Activated CD4-positive, alpha-beta T cell treated with anti-CD3 and anti-CD28 coated beads, Interleukin-2, amount 10 ng/mL, durations not matched to agents 7 days and 5 days (primary cell): ENCODE measurements around the gene PCNT. TPM values are rescaled to one million over a fixed set of nuclear protein-coding genes. Genes with fewer than 3 reads are reported as not detected.

Experiments used
- CTCF ChIA-PET: fragments of 350-600 bp; sonication (Branson Sonifier 250); formaldehyde crosslinking; loops from one replicate; lab custom pipeline; 2021; ENCODE audit warnings: antibody characterized with exemption; lab: Charles Lee
- POLR2A ChIA-PET: fragments of 350-600 bp; sonication (Branson Sonifier 250); formaldehyde crosslinking; loops from one replicate; lab custom pipeline; 2021; ENCODE audit warnings: antibody characterized with exemption; lab: Charles Lee
- DNase-seq: peaks from one replicate; pipeline ENCODE4 v3.0.0-alpha.2; 2020
- H3K27ac Mint-ChIP-seq: one replicate; pipeline ENCODE4 v1.8.0; 2021; ENCODE audit warnings: mild to moderate bottlenecking, moderate library complexity, mixed read lengths
- H3K27me3 Mint-ChIP-seq: one replicate; pipeline ENCODE4 v1.8.0; 2021; ENCODE audit warnings: mixed read lengths
- H3K36me3 Mint-ChIP-seq: one replicate; pipeline ENCODE4 v1.8.0; 2021; ENCODE audit warnings: low read depth, mixed read lengths
- H3K4me1 Mint-ChIP-seq: one replicate; pipeline ENCODE4 v1.8.0; 2021; ENCODE audit warnings: mixed read lengths
- H3K4me3 Mint-ChIP-seq: one replicate; pipeline ENCODE4 v1.8.0; 2021; ENCODE audit warnings: mild to moderate bottlenecking, moderate library complexity, mixed read lengths
- H3K9me3 Mint-ChIP-seq: one replicate; pipeline ENCODE4 v1.8.0; 2021; ENCODE audit warnings: mixed read lengths
- total RNA-seq, 2 experiments: library from RNA; stranded (reverse); gene quantifications; one replicate each; pipeline ENCODE4 v1.2.3, GENCODE V29; 2021

The PCNT gene
- total RNA-seq, 2 experiments from 2014 or later: 84.0 to 89.8 TPM

DNA sequence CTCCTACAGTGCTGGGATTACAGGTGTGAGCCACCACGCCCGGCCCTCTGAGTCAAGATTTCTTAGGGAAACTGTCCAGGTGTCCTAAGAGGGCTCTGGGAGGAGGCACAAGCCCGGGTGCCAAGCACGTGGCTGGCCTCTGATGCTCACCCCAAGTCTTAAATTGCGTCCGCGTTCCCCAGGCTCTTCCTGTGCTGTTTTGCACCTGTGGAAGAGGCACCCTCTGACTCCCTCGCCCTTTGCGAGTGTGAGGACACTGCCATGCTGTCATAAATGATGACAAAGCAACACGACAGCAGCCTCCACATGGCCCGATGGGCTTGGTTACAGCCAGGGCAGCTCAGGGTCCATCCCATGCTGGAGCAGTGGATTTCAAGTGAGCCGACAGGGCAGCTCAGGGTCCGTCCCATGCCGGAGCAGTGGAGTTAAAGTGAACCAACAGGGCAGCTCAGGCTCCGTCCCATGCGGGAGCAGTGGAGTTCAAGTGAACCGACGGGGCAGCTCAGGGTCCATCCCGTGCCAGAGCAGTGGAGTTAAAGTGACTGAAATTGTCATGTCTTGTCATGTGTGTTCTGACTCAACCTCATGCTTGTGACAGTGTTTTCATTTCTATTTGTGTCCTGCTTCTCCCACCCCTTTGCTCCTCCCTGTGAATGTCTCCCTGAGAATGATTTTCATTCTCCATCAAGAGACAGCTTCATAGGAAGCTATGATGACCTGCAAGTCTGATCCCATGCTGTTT lies 33.9 kb downstream of the PCNT start:
- Mint-ChIP-seq H3K36me3 (peaks cover 44% of the 10 kb centered on the region), H3K4me1 (peaks cover 1% of the 10 kb centered on the region), H3K27ac (no peak overlapping the region), H3K9me3 (no peaks in the 10 kb centered on the region), H3K4me3 (no peak overlapping the region), H3K27me3 (no peaks in the 10 kb centered on the region)
- DNase-seq: no peak
- ChIA-PET CTCF (interaction anchor here (0.7 to 0.9 kb wide), 2 partner anchors 9 to 14 kb away, joined by 3 read pairs; no protein-coding TSS in a partner anchor), POLR2A (no interaction called here)

DNA sequence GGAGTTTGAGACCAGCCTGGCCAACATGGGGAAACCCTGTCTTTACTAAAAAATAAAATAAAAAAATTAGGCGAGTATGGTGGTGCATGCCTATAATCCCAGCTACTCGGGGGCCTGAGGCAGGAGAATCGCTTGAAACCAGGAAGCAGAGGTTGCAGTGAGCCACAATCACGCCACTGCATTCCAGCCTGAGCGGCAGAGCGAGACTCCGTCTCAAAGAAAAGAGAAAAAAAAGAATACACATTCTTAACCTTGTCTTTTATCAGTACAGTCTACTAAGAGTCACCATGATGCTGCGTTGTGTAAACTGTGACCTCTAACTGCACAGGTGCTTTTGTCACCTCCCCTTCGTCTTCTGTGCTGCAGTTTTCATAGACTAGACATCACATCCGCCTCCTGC lies 37.2 kb downstream of the PCNT start:
- DNase-seq: no peak
- no peaks in the 10 kb centered on the region for H3K9me3 Mint-ChIP-seq
- no peaks in the 10 kb centered on the region for H3K27me3 Mint-ChIP-seq
- H3K4me3 Mint-ChIP-seq: no peak overlapping the region
- no peak overlapping the region for H3K27ac Mint-ChIP-seq
- CTCF ChIA-PET: no interaction called here
- POLR2A ChIA-PET: no interaction called here
- peaks cover 3% of the 10 kb centered on the region for H3K4me1 Mint-ChIP-seq
- peaks cover 47% of the 10 kb centered on the region for H3K36me3 Mint-ChIP-seq

DNA sequence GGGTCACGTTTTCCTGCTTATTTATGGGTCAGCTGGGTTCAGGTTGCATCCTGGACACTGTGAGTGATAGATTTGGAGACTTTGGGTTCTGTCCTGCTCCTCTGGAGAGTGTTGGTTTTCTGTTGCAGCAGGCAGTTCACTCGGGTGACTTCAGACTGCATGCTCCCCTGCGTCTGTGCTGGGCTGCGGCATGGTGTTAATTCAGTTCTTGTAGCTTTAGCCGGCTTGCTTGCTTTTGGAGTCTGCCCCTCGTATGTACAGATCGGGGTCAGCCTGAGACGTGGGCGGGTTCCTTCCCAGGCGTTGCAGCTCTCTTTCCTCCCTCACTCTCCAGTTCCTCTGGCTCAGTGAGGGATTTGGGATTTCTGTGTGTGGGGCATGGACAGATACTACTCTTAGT lies 38.0 kb downstream of the PCNT start:
- CTCF ChIA-PET: no interaction called here
- peak overlapping the region; percentile 42 for H3K27ac Mint-ChIP-seq
- peaks cover 52% of the 10 kb centered on the region for H3K36me3 Mint-ChIP-seq
- no peak for DNase-seq
- peaks cover 6% of the 10 kb centered on the region for H3K4me1 Mint-ChIP-seq
- H3K9me3 Mint-ChIP-seq: no peaks in the 10 kb centered on the region
- POLR2A ChIA-PET: no interaction called here
- H3K4me3 Mint-ChIP-seq: no peak overlapping the region
- no peaks in the 10 kb centered on the region for H3K27me3 Mint-ChIP-seq

DNA sequence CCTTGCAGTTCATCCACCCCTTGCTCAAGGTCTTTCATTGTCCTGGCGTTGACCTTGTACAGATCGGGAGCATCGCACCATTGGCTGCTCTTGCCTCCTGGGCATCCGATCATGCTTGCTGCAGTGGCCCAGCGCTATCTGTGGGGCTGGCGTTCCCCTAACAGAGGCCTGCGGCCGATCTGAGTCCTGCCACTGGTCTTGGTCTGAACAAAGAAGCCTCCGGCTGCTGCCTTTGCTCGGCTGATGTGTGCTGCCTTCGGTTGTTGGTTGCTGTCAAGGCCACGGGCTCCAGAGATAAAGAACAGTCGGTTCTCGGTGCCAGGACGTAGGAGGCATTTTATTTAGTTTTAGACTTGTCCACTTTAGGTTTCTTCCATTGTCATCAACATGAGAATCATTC lies 39.0 kb downstream of the PCNT start:
- Mint-ChIP-seq H3K4me1 (peaks cover 10% of the 10 kb centered on the region), H3K27ac (no peak overlapping the region), H3K36me3 (peaks cover 51% of the 10 kb centered on the region), H3K9me3 (no peaks in the 10 kb centered on the region), H3K4me3 (no peak overlapping the region), H3K27me3 (no peaks in the 10 kb centered on the region)
- ChIA-PET POLR2A (no interaction called here), CTCF (no interaction called here)
- no peak for DNase-seq

DNA sequence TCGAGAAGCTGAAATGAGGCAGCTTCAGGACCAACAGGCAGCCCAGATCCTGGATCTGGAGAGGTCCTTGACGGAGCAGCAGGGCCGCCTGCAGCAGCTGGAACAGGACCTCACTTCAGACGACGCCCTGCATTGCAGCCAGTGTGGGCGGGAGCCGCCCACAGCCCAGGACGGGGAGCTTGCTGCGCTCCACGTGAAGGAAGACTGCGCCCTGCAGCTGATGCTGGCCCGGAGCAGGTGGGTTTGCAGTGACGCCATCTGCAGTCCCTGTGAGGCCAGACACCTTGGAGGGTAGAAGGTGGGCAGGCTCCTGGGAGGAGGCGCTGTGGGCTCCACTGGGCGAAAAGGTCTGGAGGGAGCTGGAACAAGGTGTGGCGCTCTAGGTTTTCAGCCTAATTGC lies 39.7 kb downstream of the PCNT start:
- CTCF ChIA-PET: no interaction called here
- POLR2A ChIA-PET: no interaction called here
- H3K36me3 Mint-ChIP-seq: peaks cover 50% of the 10 kb centered on the region

DNA sequence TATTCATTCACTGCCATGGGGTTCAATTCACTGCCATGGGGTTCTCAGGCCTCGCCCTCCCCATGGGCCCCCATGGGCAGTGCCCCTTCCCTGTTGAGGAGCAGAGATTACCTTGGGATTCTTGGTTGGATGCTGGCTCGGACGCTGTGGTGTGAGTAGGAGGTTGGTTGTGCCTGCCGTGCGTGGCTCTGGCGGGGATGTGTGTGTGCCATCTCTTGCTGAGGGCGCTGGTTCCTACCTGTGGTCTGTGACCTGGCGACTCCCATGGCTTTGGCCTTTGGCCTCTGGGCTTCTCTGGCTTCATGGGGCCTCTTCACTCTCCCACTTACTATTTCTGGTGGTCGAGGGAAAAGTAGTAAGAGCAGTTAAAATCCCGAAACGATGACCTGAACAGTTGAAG lies 42.1 kb downstream of the PCNT start:
- Mint-ChIP-seq H3K4me3 (no peak overlapping the region), H3K9me3 (no peaks in the 10 kb centered on the region), H3K4me1 (peaks cover 27% of the 10 kb centered on the region), H3K36me3 (peaks cover 49% of the 10 kb centered on the region), H3K27me3 (no peaks in the 10 kb centered on the region), H3K27ac (peak overlapping the region; percentile 64)
- ChIA-PET POLR2A (no interaction called here), CTCF (interaction anchor here (0.9 kb wide), 1 partner anchor 8 kb away, joined by 3 read pairs; no protein-coding TSS in a partner anchor)
- no peak for DNase-seq

More for the DNA sequence above, 39.7 kb downstream of the PCNT start:
- Mint-ChIP-seq H3K4me1 (peaks cover 16% of the 10 kb centered on the region), H3K4me3 (no peak overlapping the region), H3K9me3 (no peaks in the 10 kb centered on the region), H3K27ac (no peak overlapping the region), H3K27me3 (no peaks in the 10 kb centered on the region)
- DNase-seq: no peak

DNA sequence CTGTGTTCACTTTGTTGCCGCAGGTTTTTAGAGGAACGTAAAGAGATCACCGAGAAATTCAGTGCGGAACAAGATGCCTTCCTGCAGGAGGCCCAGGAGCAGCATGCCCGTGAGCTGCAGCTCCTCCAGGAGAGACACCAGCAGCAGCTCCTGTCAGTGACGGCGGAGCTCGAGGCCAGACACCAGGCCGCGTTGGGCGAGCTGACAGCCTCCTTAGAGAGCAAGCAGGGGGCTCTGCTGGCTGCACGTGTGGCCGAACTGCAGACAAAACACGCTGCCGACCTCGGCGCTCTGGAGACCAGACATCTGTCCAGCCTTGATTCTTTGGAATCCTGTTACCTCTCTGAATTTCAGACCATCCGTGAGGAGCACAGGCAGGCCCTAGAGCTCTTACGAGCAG lies 42.6 kb downstream of the PCNT start:
- DNase-seq: no peak
- POLR2A ChIA-PET: no interaction called here
- H3K4me3 Mint-ChIP-seq: no peak overlapping the region
- CTCF ChIA-PET: interaction anchor here (0.9 kb wide), 1 partner anchor 9 kb away, joined by 3 read pairs; no protein-coding TSS in a partner anchor
- no peaks in the 10 kb centered on the region for H3K9me3 Mint-ChIP-seq
- no peaks in the 10 kb centered on the region for H3K27me3 Mint-ChIP-seq
- H3K36me3 Mint-ChIP-seq: peaks cover 50% of the 10 kb centered on the region
- H3K4me1 Mint-ChIP-seq: peaks cover 27% of the 10 kb centered on the region
- no peak overlapping the region for H3K27ac Mint-ChIP-seq

DNA sequence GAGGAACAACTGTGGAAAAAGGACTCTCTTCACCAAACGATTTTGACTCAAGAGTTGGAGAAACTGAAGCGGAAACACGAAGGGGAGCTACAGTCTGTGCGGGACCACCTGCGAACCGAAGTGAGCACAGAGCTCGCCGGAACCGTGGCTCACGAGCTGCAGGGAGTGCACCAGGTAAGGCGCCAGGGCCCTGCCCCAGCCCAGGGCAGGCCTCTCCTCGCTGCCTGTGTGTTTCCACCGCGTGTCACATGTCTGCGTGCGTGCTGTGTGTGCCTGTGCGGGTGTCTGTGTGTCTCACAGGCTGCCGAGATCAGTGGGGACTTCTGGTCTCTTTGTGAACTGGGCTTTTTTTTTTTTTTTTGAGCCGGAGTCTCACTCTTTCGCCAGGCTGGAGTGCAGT lies 43.0 kb downstream of the PCNT start:
- H3K9me3 Mint-ChIP-seq: no peaks in the 10 kb centered on the region
- no peak for DNase-seq
- no peak overlapping the region for H3K4me3 Mint-ChIP-seq
- H3K27me3 Mint-ChIP-seq: no peaks in the 10 kb centered on the region
- H3K36me3 Mint-ChIP-seq: peaks cover 50% of the 10 kb centered on the region
- H3K27ac Mint-ChIP-seq: no peak overlapping the region
- CTCF ChIA-PET: interaction anchor here (0.9 to 1.8 kb wide), 2 partner anchors 9 to 20 kb away, joined by 3 to 4 read pairs; no protein-coding TSS in a partner anchor
- POLR2A ChIA-PET: no interaction called here
- H3K4me1 Mint-ChIP-seq: peaks cover 27% of the 10 kb centered on the region

DNA sequence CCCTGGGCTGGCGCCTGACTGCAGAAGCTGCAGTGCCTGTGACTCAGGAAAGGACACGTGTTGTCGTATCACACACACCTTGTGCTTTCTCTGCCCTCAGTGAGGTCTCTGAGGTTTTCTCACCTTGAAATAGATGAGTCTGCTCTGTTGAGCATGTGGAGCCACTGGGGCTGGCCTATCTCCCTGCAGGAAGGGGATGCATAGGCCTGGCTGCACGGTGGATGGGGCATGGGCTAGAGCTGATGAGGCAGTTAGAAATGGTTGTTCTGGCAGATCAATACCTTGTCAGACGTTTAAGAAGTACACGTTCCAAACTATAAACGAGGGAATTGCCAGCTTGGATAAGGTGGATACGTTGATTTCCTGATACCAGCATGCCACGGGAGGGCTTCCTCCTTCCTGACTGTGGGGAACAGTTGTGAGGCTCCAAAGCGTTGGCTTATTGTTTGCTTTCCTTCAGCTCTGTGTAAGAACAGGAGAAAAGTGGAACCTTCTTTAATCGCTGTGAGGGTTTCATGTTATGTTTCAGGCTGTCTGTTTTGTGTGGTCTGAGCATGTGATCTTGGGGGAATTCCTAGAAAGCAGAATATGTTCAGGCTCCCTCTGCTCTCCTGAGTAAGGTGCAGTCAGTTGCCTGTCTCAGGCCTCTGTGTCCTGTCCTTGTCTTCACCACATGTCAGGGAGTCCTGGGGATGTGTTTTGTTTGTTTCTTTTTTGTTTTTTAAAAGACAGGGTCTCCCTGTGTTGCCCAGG lies 44.8 kb downstream of the PCNT start:
- Mint-ChIP-seq H3K4me1 (peaks cover 24% of the 10 kb centered on the region), H3K36me3 (peaks cover 44% of the 10 kb centered on the region), H3K9me3 (no peaks in the 10 kb centered on the region), H3K27me3 (no peaks in the 10 kb centered on the region), H3K4me3 (peak overlapping the region; percentile 5), H3K27ac (peak overlapping the region; percentile 91)
- ChIA-PET CTCF (interaction anchor here (0.9 to 1.9 kb wide), 4 partner anchors 12 to 29 kb away, joined by 3 to 5 read pairs (median 4); no protein-coding TSS in a partner anchor), POLR2A (no interaction called here)
- DNase-seq: peak; percentile 59

DNA sequence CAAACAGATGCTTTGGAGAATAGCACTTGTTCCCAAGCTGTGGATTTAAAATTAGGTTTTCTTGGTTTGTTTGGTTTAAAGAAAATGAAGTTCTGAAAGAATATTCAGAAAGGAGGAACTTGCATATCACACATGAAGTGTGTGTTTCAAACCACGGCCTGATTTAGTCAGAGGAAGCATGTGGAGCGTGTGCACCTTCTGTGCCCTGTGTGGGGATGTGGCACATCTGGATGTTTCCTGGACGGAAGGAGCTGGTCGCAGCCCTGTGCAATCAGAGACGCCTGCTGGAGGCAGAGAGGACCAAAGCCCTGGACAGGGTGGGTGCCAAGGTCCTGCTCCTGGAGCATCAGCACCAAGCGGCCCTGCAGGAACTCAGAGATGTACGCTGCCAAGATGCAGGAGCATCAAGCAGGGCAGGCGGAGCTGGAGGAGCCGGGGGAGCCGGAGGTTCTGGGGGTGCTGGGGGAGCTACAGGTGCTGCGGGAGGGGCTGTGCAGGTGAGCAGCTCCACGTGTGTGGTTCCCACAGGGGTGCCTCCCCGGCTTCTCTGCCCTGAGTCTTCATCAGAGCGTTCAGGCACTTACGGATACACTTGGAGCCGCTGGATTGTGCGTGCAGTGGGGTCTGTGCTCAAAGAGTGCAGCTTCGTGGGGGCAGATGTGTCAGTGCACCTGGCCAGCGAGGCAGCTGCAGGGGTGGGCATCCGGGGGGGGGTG lies 45.7 kb downstream of the PCNT start:
- Mint-ChIP-seq H3K9me3 (no peaks in the 10 kb centered on the region), H3K4me1 (peaks cover 24% of the 10 kb centered on the region), H3K36me3 (peaks cover 43% of the 10 kb centered on the region), H3K27me3 (no peaks in the 10 kb centered on the region), H3K27ac (no peak overlapping the region), H3K4me3 (no peak overlapping the region)
- ChIA-PET POLR2A (no interaction called here), CTCF (interaction anchor here (0.9 to 1.9 kb wide), 3 partner anchors 10 to 22 kb away, joined by 3 to 5 read pairs (median 4); no protein-coding TSS in a partner anchor)
- no peak for DNase-seq

DNA sequence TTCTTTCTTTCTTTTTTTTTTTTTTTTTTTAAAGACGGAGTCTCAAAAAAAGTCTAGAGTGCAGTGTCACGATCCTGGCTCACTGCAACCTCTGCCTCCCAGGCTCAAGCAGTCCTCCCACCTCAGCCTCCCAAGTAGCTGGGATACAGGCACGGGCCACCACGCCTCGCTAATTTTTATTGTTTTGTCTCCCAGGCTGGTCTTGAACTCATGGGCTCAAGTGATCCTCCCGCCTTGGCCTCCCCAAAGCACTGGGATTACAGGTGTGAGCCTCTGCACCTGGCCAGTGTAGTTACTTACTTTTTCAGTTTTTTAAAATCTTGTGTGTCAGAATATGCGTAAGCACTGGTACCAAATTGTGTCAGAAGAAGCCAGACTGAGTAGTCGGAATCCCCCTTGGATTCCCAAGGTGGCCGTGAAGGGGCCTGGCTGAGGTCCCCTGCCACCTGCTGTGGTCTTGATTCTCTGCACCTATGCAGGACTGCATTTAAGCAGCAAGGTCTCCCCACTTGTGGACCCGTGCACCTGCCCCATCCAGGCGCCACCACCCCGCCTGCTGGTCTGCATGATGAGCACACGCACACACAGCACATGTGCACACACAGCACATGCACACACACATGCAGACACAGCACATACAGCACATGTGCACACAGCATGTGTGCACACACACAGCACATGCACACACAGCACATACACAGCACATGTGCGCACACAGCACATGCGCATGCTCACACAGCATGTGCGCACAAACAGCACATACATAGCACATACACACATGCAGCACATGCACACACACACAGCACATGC lies 47.5 kb downstream of the PCNT start:
- Mint-ChIP-seq H3K4me3 (no peak overlapping the region), H3K9me3 (no peaks in the 10 kb centered on the region), H3K4me1 (peaks cover 24% of the 10 kb centered on the region), H3K36me3 (peaks cover 32% of the 10 kb centered on the region), H3K27me3 (no peaks in the 10 kb centered on the region), H3K27ac (no peak overlapping the region)
- no peak for DNase-seq
- ChIA-PET CTCF (interaction anchor here (0.7 kb wide), 1 partner anchor 215 kb away, joined by 3 read pairs; no protein-coding TSS in a partner anchor), POLR2A (no interaction called here)

DNA sequence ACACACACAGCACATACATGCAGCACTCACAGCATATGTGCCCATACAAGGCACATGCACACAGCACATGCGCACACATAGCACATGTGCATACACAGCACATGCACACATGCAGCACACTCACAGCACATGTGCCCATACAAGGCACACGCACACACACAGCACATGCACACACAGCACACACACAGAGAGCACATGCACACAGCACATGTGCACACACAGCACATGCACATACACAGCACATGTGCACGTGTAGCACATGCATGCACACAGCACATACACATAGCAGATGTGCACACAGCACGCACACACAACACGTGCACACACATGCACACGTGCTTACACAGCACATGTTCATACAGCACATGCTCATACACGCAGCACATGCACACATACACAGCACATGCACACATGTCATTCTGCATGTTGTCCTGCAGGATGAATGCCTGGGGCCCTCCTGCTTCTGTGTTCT lies 48.1 kb downstream of the PCNT start:
- H3K27ac Mint-ChIP-seq: no peak overlapping the region
- POLR2A ChIA-PET: no interaction called here
- H3K36me3 Mint-ChIP-seq: peaks cover 29% of the 10 kb centered on the region
- H3K9me3 Mint-ChIP-seq: no peaks in the 10 kb centered on the region
- H3K4me1 Mint-ChIP-seq: peaks cover 21% of the 10 kb centered on the region
- no peak overlapping the region for H3K4me3 Mint-ChIP-seq
- H3K27me3 Mint-ChIP-seq: no peaks in the 10 kb centered on the region
- CTCF ChIA-PET: no interaction called here
- DNase-seq: no peak
